Adrenal gland (tissue), 5 donors: ENCODE data around the gene MLANA.

Experiments
- CTCF ChIP-seq, 6 experiments: fragments of 450-650 bp in 4 of 6; fragments of 200-600 bp in 2 of 6; sonication (generic) in 1 of 6; IDR thresholded peaks; 1 replicate in 5 of 6; 2 replicates in 1 of 6; pipeline versions ENCODE4 v1.5.1 to v1.8.0; 2016 to 2021; ENCODE audit warnings: antibody characterized with exemption in 6 of 6, mild to moderate bottlenecking in 2 of 6, moderate library complexity in 1 of 6
- POLR2A ChIP-seq, 2 donors: fragments of 450-650 bp; IDR thresholded peaks; one replicate each; pipeline ENCODE4 v1.6.1; 2017; ENCODE audit warnings: antibody characterized with exemption in 2 of 2, mild to moderate bottlenecking in 2 of 2, moderate library complexity in 1 of 2
- donor health status: DM: no; HTN: no; CAD: no.

DNA sequence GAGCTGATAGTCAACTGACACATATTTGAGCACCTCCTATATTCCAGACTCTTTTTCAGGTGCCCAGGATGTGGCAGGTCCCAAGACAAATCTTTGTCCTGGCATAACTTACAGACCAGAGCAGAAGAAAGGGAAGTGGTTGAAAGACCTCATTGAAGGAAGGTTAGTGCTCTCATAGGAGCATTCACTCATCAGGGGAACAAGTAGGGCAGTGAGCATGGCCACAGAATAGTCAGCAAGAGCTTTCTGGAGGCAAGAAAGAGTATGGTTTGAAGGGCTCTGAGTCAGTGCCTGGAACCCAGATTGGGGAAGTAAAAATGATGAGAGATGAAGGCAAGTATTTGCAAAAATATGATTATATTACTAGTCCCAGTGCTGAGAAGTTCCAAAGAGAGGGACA, 32.8 kb upstream of the MLANA start:
- TF ChIP-seq CTCF (IDR thresholded peaks at IDR 0.05): no peak
- no peak for TF ChIP-seq POLR2A (IDR thresholded peaks at IDR 0.05)
